ENCODE data around the gene SFTPA1.
"Not testable (repeated sequence)": the region's sequence is repeated elsewhere in the genome, so short reads cannot be mapped to it uniquely, and the experiment has no call there.

The SFTPA1 gene

GRCh38 chr10:79611193-79611976, 646 bp downstream of the SFTPA1 start:
- DNase-seq, result not testable (repeated sequence)

- no peak for DNase-seq
These were observed 4.8 kb downstream of the SFTPA1 start for GRCh38 chr10:79615577-79615976.

- DNase-seq, result no peak
These were observed 5.4 kb downstream of the SFTPA1 start for GRCh38 chr10:79616164-79616563.

- not testable (repeated sequence) for DNase-seq
These were observed 12.9 kb downstream of the SFTPA1 start for GRCh38 chr10:79623663-79624062.

GRCh38 chr10:79627075-79627474, 16.3 kb downstream of the SFTPA1 start:
- DNase-seq, result no peak

GRCh38 chr10:79628083-79628482, 17.3 kb downstream of the SFTPA1 start:
- DNase-seq, result no peak

GRCh38 chr10:79628988-79629954, 18.5 kb downstream of the SFTPA1 start:
- DNase-seq, result peak; percentile 35

GRCh38 chr10:79629955-79630327, 19.2 kb downstream of the SFTPA1 start:
- no peak for DNase-seq

- DNase-seq, result peak; percentile 63
These were observed 26.0 kb downstream of the SFTPA1 start for GRCh38 chr10:79636654-79637199.

GRCh38 chr10:79638318-79638717, 27.6 kb downstream of the SFTPA1 start:
- no peak for DNase-seq

GRCh38 chr10:79652695-79653094, 42.0 kb downstream of the SFTPA1 start:
- DNase-seq, result not testable (repeated sequence)

- DNase-seq, result not testable (repeated sequence)
These were observed 52.5 kb downstream of the SFTPA1 start for GRCh38 chr10:79663287-79663686.

- DNase-seq, result not testable (repeated sequence)
These were observed 53.9 kb downstream of the SFTPA1 start for GRCh38 chr10:79664686-79665085.
